Measurements from ENCODE around the gene SLC4A3. TPM values are rescaled to one million over a fixed set of nuclear protein-coding genes. Genes with fewer than 3 reads are reported as not detected.

The SLC4A3 gene
- total RNA-seq, 6 experiments from 2014 or later: 0.14 to 0.42 (median 0.27) TPM; not detected in 1

DNA sequence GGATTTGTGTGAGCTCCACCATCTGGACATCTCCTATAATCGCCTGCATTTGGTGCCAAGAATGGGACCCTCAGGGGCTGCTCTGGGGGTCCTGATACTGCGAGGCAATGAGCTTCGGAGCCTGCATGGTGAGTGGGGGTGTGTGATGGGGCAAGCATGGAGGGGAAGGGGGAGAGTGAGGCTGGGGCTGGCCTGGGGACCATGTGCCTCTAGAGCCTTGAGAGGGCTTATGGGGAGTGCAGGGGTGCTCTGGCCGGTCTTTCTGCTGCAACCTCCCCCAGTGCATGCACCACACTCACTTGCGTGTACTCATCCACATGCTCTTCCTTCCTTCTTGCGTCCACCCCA lies 21.8 kb upstream of the SLC4A3 start:
- H3K27me3 ChIP-seq: no peaks in the 10 kb centered on the region
- peaks cover 0 to 12% (median 3%) of the 10 kb centered on the region in 4 donors for H3K36me3 ChIP-seq
- no peaks in the 10 kb centered on the region for H3K4me1 ChIP-seq
- intact Hi-C loops (cut with DNase I): no loop called here
- H3K27ac ChIP-seq: no peak overlapping the region
- TF ChIP-seq POLR2A (IDR thresholded peaks at IDR 0.05): no peak
- TF ChIP-seq, protein P1, sequence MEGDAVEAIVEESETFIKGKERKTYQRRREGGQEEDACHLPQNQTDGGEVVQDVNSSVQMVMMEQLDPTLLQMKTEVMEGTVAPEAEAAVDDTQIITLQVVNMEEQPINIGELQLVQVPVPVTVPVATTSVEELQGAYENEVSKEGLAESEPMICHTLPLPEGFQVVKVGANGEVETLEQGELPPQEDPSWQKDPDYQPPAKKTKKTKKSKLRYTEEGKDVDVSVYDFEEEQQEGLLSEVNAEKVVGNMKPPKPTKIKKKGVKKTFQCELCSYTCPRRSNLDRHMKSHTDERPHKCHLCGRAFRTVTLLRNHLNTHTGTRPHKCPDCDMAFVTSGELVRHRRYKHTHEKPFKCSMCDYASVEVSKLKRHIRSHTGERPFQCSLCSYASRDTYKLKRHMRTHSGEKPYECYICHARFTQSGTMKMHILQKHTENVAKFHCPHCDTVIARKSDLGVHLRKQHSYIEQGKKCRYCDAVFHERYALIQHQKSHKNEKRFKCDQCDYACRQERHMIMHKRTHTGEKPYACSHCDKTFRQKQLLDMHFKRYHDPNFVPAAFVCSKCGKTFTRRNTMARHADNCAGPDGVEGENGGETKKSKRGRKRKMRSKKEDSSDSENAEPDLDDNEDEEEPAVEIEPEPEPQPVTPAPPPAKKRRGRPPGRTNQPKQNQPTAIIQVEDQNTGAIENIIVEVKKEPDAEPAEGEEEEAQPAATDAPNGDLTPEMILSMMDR (IDR thresholded peaks at IDR 0.05): no peak
- H3K4me3 ChIP-seq: no peak overlapping the region
- DNase-seq (no peak), ATAC-seq (no peak)
- no peaks in the 10 kb centered on the region for H3K9me3 ChIP-seq
- WGBS (ENCODE audit: insufficient coverage, low coverage, low lambda C conversion rate, missing lambda C conversion rate): 100% methylated on average over 2 of the region's 6 CpGs

DNA sequence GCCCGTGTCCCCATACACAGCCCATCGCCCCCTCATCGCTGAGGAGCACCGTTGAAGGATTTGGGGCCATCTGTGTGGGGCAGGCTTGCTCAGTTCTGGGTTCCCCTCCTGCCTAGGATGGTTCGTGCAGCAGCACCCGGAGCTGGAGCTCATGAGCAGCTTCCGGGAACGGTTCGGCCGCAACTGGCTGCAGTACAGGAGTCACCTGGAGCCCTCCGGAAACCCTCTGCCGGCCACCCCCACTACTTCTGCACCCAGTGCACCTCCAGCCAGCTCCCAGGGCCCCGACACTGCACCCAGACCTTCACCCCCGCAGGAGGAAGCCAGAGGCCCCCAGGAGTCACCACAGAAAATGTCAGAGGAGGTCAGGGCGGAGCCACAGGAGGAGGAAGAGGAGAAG lies 19.5 kb upstream of the SLC4A3 start:
- intact Hi-C loops (cut with DNase I): no loop called here
- WGBS (ENCODE audit: insufficient coverage, low coverage, low lambda C conversion rate, missing lambda C conversion rate): 94% methylated on average over 3 of the region's 15 CpGs
- Histone ChIP-seq H3K4me3 (no peak overlapping the region), H3K4me1 (no peaks in the 10 kb centered on the region), H3K27ac (no peak overlapping the region), H3K9me3 (no peaks in the 10 kb centered on the region), H3K36me3 (peaks cover 0 to 12% (median 1%) of the 10 kb centered on the region in 4 donors), H3K27me3 (no peaks in the 10 kb centered on the region)
- TF ChIP-seq, protein P1 (IDR thresholded peaks at IDR 0.05): no peak
- TF ChIP-seq POLR2A (IDR thresholded peaks at IDR 0.05): no peak
- ATAC-seq (no peak), DNase-seq (no peak)

DNA sequence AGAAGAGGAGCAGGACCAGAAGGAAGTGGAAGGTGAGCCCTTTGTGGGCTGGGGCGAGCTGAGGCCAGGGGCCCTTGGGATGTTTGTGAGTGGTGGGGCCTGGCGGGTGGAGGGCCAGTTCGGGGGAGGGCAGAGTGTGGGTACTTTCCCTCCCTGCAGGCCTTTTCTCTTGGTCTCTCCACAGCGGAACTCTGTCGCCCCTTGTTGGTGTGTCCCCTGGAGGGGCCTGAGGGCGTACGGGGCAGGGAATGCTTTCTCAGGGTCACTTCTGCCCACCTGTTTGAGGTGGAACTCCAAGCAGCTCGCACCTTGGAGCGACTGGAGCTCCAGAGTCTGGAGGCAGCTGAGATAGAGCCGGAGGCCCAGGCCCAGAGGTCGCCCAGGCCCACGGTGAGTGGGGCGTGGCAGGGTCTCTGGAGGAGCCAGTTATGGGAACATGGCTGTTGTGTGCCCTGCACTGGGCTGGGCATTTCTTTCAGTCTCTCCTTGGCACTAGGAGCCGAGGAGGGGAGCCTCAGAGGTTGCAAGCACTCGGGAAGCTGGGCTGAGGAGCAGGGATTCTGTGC lies 18.9 kb upstream of the SLC4A3 start:
- no peak for DNase-seq
- TF ChIP-seq, protein P1 (IDR thresholded peaks at IDR 0.05): no peak
- no peak for TF ChIP-seq POLR2A (IDR thresholded peaks at IDR 0.05)

DNA sequence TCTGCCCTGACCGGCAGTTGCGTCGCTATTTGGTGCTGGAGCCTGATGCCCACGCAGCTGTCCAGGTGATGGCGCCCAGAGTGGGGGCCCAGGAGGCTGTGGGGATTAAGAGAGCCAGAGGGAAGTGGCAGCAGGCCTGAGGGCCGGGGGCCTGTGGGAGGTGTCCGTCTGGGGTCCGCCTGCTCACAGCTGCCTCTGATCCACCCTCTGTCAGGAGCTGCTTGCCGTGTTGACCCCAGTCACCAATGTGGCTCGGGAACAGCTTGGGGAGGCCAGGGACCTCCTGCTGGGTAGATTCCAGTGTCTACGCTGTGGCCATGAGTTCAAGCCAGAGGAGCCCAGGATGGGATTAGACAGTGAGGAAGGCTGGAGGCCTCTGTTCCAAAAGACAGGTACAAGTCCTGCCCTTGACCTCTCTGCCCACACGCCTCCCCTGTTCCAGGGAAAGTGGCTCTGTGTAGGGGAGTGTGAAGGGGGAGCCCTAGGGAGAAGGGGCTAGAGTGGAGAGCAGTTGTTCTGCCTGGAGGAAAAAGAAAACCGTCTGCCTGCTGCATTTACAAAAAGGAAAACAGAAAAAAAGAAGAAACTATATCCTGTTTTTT lies 18.2 kb upstream of the SLC4A3 start:
- 77% methylated on average over 3 of the region's 13 CpGs for WGBS (ENCODE audit: insufficient coverage, low coverage, low lambda C conversion rate, missing lambda C conversion rate)
- ATAC-seq: no peak
- no peaks in the 10 kb centered on the region for H3K27me3 ChIP-seq
- no peak overlapping the region for H3K27ac ChIP-seq
- H3K4me1 ChIP-seq: no peaks in the 10 kb centered on the region
- peaks cover 0 to 12% (median 1%) of the 10 kb centered on the region in 4 donors for H3K36me3 ChIP-seq
- TF ChIP-seq POLR2A (IDR thresholded peaks at IDR 0.05): no peak
- TF ChIP-seq, protein P1 (IDR thresholded peaks at IDR 0.05): no peak
- intact Hi-C loops (cut with DNase I): no loop called here
- no peak overlapping the region for H3K4me3 ChIP-seq
- DNase-seq: no peak
- no peaks in the 10 kb centered on the region for H3K9me3 ChIP-seq

More for the DNA sequence above, 18.9 kb upstream of the SLC4A3 start:
- intact Hi-C loops (cut with DNase I): no loop called here
- Histone ChIP-seq H3K4me1 (no peaks in the 10 kb centered on the region), H3K27ac (no peak overlapping the region), H3K27me3 (no peaks in the 10 kb centered on the region), H3K36me3 (peaks cover 0 to 12% (median 1%) of the 10 kb centered on the region in 4 donors), H3K4me3 (no peak overlapping the region), H3K9me3 (no peaks in the 10 kb centered on the region)
- no peak for ATAC-seq
- 100% methylated on average over 4 of the region's 15 CpGs for WGBS (ENCODE audit: insufficient coverage, low coverage, low lambda C conversion rate, missing lambda C conversion rate)

Data from right lobe of liver (tissue), 6 donors.